Activated CD8-positive, alpha-beta memory T cell treated with anti-CD3 and anti-CD28 coated beads, Interleukin-2, amount 50 U/mL, for 24 hours (primary cell): ENCODE data around the gene CCDC86.

Source experiments
- DNase-seq: peaks from one replicate; pipeline ENCODE4 v3.0.0-alpha.2; 2020; ENCODE audit errors: extremely low read depth

CCDC86 gene

GRCh38 chr11:60831143-60831500 is 10.8 kb upstream of the CCDC86 start:
- DNase-seq: peak; percentile 59

DNA sequence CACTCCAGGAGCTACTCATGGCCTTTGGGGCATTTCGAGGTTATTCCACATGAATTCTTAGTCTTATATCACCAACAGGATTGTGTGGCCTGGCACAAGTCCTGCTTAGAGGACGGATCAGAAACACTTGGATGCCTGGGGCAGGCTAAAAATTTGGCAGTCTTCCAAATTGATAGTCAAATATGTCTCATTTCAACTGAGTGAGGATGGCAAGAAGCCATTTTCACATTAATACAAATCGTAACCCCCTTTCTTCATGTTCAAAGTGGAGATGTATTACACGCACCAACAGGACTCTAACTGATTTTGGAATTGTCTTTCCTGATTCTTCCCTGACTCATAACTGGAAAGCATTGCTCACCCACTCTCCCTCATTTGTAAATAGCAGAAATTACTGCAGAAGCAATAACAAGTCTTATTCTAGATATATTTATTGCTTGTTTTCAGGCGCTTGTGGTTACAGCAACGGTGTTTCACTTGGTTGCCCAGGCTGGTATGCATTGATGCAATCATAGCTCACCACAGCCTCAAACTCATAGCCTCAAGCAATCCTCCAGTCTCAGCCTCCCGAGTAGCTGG is 10.3 kb upstream of the CCDC86 start:
- DNase-seq: no peak

DNA sequence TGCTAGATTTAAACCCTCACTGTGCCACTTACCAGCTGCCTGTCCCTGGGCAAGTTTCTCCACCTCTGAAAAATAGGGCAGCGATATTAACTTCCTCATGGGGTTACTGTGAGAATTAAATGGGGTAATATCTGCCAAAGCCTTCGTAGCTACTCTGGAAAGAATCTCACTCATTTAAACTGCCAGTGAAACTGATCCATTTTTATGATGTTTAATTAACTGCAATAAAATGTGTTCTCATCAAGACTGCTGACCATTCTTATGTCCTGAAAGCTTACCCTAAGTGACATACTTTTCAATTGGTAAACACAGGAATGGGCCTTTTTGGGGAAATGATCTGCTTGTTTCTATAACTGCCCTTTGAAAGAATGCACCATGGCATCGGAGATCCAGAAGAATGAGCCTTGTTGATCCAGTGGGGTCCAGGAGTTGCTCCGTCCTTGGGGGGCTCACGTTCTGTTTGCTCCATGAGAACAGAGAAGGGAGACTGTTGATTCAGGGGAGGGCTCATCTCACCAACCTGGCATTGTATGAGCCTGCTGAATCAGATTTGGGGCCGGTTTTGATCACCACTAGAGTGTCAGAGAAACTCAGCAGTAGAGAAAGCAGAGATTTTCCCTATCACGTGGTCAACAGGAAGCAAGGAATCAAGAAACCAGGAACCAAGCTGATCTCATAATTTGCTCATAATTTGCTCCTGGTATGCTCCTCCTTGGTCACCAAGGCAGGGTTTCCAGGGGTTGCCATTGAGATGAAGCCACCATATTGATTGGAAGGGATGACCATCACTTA is 7.0 kb upstream of the CCDC86 start:
- no peak for DNase-seq

DNA sequence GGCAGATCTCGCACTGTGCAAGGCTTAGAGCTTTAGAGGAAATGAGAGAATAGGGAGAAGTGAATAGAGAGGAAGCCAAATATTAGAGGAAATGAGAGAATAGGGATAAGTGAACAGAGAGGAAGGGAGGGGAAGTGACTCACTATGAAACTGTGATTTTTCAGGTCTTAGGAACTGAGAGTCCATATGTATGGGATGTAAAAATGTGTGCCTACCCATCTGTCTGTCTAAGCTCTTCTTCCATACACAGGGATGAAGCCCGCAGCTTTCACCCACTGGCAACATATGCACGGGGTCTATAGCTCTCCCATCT is 6.4 kb upstream of the CCDC86 start:
- no peak for DNase-seq

- no peak for DNase-seq
Observed at GRCh38 chr11:60836866-60837515, 4.9 kb upstream of the CCDC86 start.

DNA sequence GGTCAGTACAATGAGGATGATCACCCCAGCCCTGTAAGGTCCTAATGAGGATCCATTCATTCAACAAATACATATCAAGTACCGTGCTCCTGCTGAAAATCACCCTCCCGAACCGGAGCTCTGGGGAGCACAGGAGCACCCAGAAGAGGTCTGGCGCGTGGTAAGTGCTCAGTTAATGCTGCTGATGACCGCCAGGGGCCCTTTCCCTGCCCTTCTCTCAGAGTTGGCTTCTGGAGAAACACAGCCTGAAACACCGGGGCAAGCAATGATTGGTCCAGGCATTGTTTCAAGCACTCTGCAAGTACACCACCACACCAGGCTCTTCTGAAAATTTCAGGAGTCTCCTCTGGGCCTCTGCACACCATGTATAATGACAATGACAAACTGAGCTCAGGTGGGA is 3.8 kb upstream of the CCDC86 start:
- DNase-seq: no peak

- DNase-seq: no peak
Observed at GRCh38 chr11:60840470-60841430, 1.2 kb upstream of the CCDC86 start.

GRCh38 chr11:60842668-60843600 is 1.0 kb downstream of the CCDC86 start:
- DNase-seq: no peak

GRCh38 chr11:60844045-60844869 is 2.3 kb downstream of the CCDC86 start:
- no peak for DNase-seq

GRCh38 chr11:60844870-60845221 is 2.9 kb downstream of the CCDC86 start:
- no peak for DNase-seq

DNA sequence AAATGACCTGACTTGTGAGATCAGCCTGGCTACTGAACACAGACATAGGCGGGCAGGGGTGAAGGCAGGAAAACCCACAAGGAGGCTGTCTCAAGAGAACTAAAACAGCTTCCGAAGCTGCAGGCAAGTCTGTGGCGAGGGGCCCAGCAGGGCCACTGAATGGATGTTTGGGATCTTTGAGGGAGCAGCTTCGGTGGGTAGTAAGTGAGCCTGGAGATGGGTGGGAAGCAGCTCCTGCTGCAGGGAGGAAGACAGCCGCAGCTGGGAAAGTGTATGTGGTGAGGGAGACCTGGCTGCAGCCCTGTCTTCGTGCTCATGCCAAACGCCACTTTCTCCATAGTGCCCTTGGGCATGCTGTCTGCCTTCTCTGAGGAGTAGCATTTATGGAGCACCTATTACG is 3.4 kb downstream of the CCDC86 start:
- no peak for DNase-seq

DNA sequence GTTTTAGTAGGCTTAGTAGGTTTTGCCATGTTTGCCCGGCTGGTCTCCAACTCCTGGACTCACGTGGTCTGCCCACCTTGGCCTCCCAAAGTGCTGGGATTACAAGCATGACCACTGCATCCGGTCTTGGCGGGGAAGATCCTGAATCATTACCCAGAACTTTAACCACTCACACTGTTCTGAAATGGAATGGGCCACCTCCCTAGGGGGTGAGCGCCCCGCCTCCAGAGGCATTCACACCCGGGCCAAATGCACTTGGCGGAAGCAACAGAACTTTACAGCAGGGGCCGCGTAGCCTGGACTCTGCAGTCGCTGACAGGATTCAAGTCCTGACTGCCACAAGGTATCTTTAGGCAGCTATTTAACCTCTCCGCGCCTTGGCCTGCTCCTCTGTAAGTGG is 5.4 kb downstream of the CCDC86 start:
- no peak for DNase-seq

DNA sequence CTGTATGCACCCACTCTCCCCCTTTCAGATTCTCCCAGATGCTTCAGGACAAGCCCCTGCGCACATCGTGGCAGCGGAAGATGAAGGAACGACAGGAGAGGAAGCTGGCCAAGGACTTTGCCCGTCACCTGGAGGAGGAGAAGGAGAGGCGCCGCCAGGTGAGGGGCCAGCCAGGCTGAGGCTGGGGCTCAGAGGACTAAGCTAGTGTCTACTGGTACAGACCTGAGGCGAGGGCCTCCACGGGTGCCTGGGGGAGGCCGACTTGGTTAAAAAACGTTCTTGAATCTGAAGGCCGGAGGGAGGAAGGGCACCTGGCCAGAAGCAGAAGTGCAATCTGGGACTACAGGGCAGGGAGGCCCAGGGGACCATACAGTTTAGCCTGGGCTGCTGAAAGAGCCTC is 6.0 kb downstream of the CCDC86 start:
- DNase-seq: no peak

GRCh38 chr11:60848714-60849151 is 6.8 kb downstream of the CCDC86 start:
- DNase-seq: no peak

DNA sequence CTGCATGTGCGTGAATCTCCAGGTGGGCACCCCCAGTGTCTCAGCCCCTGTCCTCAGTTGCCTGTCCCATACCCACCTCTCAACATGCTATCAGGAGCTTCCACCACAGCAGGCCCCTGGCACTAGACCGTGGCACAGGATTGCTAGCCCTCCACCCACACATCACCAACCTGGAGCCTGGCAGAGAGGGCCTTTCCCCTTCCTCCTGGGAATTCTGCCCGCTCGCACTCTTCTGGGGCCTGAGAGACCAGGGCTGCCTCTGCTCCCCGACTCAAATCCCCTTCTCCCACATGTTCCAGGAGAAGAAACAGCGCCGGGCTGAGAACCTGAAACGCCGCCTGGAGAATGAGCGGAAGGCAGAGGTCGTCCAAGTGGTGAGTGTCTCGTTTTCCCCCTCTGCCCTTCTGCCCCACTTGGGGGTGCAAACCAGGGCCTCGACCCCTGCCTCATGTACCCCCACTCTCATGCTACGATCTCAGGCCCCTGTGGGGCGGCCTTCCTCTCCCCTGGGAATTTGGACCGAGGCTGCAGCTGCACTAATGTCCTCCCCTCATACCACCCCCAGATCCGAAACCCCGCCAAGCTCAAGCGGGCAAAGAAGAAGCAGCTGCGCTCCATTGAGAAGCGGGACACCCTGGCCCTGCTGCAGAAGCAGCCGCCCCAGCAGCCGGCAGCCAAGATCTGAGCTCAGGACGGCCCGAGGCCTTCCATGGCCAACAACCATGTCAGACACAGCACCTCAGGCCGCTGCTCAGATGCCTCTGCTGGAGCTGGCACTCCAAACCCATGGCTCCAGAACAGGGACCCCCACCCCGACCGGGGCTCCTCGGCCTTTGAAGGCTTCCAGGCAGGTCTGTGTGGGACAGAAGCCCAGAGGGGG is 8.0 kb downstream of the CCDC86 start:
- DNase-seq: no peak

GRCh38 chr11:60851327-60852104 is 9.6 kb downstream of the CCDC86 start:
- no peak for DNase-seq

DNA sequence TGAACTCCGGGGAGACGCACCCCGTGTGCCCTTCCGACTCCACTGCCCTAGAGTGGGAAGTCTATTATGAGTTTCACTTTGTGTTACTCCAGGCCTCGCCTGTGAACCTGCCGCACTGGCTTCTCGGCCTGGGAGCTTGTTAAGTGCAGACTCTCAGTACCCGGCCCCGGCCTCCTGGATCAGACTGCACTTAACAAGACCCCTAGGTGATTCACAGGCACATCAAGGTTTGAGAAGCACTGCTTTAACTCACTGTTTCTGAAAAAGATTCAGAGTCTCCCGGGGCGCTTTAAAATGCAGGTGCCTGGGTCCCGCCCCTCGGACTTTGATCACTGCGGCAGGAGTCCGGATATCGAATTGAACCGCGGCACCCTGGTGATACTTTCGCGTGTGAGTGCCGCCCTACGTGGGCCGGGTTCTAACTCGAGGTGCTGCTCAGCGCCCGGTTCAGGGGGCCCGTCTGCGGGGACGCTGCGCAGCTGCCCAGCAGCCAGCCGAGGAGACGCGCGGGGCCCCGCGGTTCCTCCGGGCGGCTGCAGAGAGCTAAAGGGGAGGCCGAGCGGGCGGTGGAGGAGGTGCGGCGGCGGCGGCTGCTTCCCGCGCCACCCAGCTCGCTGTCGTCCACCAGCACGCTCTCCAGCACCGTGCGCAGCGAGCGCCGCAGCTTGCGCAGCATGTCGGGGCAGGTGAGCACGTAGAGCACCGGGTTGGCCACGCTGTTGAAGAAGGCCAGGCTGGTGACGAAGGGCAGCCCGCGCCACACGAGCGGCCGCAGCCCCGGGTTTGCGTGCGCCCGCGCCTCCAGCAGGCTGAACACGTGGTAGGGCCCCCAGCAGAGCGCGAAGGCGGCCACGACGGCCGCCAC is 10.4 kb downstream of the CCDC86 start:
- DNase-seq: no peak
